GM19099 (cell line): Measurements from ENCODE around the gene CLIC5.

ENCODE experiments used
- POLR2A ChIP-seq: IDR thresholded peaks from 3 replicates; pipeline ENCODE4 v1.6.1; 2011; ENCODE audit warnings: low read depth; ENCODE audit not compliant: insufficient read length; ENCODE audit errors: extremely low read depth

Gene CLIC5

DNA sequence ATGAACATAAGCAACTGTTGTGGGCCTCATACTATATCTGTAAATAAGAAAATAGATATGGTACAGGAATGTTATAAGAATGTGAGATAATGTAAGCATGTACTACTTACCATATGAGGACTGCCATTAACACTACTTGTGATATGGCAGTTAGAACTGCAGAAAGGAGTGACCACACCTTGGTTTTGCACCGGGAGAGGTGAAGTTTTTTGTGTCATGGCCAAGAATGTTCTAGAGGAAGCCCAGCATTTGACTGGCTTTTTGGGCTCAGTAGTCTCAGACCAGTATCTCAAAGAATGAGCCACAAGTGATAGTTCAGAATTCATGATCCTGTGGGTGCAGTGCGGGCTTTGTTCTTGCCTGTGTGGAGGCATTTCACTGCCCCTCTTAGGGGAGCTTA lies 123.5 kb downstream of the CLIC5 start:
- no peak for TF ChIP-seq POLR2A

DNA sequence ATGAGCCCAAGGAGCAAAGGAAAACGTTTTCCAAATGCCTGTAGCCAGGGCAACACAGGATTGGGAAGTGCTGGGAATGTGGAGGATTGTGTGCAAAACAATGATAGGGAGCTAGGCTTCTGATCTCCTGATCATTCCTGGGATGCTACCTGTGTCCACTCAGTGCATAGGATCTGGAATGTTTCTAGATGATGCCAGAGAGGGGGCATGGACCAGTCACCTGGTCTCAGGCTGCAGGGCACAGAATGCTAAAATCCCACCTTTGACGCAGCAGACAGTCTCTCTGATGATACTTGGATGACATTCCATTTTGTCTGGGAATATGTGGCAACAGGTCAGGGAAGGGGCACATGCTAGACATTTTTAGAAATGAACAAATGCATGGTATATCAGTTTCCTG lies 128.9 kb downstream of the CLIC5 start:
- no peak for TF ChIP-seq POLR2A

DNA sequence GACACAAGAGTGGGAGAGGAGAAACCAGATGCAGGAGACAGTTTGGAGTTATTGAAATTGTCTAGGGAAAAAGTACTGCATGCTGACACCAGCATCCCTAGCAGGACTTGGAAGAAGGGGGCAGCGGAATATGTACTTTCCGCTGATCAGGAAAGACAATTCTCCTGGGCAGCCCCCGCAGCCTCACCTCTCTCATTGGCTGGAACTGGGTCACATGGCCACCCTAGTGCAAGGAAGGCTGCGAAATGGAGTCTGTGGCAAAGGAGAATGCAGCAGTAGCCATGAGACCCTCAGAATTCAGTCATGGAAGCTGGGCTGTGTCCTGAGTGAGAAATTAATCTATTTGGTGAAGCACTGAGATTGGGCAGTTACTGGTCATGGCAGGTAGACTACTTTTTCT lies 131.3 kb downstream of the CLIC5 start:
- no peak for TF ChIP-seq POLR2A

DNA sequence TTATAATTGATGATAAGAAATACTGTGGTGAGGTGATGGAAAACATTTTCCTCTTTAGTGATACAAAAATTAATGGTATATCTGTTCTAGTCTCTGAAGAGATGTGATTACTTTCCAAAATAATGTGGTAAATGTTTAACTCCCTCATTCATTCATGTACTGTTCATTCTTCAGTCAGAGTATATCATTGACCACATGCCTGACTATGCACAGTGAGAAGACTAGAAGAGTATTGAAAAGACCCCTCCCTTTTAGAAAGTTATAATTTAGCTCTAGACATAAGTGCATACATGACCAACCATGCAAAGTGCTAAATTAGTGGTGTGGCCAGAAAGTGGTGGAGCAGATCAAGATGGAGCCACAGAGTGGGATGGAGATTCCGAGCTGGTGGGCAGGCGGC lies 133.0 kb downstream of the CLIC5 start:
- no peak for TF ChIP-seq POLR2A

DNA sequence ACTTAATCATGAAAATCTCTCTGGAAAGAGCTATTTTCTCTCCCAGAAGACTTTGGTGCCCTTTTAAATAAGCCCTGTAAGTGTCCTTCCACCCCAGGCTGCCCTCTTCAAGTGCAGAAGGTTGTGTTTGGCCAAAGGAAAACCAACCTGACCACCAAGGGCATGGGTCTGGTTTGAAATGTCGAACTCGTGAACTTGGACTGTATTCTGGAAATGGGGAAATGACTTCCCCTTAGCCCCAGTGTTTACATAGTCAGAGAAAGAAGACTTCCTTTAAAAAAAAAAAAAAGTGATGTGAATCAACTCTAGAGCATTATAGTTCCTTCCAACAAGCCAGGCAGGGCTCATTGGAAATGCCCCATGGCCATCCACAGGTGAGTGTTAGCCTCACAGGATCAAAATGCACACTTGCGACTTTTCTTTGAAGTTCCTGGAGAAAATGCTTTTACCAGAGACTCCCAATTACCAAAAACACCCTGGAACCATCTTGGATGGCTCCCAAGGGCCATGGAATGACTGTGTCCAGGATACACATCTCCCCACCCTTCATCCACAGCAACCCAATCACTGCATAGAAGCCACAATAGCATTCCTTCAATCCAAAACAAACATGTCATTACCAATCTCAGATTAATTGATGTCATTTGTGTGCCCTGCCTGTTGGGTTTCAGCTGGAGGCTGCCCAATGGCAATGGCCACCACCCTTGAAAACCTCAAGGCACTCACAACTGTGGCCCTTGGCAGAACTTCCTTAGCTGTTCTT lies 133.8 kb downstream of the CLIC5 start:
- TF ChIP-seq POLR2A, result no peak

DNA sequence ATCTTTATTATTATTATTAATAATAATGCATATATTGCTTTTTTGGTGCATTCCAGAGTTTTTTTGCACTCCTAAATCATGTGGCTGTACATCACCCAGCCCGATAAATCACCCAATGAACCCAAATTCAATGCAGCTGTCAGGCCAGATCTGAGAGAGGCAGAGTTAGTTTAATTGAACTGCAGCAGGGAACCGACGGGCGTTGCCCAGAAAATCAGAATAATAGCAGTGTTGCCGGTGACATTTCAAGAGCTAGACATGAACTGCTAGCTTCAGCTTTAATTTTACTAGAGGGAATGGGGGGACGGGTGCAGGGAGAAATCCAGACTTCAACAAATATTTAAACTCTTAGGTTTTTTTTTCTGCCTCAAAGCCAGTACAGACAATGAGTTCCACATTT lies 135.0 kb downstream of the CLIC5 start:
- TF ChIP-seq POLR2A, result no peak

DNA sequence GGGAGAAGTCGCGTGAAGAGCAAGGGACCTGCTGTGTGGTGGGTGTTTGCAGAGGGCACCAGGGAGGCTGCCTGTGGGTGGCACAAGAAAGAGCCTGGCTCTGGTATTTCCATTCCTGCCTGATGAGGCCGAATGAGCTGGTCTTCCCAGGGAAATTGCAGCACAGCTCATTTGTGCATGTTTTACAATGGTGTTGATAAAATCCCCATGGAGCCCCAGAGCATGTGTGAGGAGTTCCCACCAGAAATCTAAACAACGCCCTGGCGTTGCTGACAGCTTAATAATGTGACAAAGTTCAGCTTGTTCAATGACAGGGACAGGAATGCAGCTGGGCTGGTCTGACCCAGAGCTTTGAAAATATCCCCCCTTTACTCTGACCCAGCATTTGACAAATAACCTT lies 135.5 kb downstream of the CLIC5 start:
- no peak for TF ChIP-seq POLR2A

DNA sequence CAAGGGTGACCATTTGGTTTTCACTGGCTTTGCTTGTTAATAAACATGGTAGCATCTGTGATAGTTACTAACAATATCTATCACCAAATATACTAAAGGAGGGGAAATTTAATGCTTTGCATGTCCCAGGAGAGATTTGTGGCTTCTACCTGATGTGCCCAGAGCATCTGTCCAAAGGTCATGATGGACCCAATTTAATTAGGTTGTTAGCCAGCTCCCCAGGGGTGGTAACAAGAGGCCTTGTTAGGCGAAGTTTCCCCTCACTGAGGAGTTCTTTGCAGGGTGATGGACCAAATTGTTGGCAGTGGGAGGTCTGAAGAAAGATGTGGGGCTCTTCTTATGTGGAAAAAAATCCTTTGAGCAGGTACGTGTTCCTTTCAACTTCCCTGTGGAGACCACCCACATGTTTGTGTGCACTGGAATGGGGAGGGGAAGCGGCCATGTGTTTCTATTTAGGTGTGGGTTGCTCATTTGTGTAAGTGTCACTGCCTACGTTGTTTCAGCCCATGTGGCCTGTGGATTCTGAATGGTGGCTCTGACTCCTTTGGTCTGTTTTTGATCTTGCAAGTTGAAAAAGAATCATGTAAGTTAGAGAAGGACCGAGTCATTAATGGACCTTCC lies 137.6 kb downstream of the CLIC5 start:
- TF ChIP-seq POLR2A, result no peak

DNA sequence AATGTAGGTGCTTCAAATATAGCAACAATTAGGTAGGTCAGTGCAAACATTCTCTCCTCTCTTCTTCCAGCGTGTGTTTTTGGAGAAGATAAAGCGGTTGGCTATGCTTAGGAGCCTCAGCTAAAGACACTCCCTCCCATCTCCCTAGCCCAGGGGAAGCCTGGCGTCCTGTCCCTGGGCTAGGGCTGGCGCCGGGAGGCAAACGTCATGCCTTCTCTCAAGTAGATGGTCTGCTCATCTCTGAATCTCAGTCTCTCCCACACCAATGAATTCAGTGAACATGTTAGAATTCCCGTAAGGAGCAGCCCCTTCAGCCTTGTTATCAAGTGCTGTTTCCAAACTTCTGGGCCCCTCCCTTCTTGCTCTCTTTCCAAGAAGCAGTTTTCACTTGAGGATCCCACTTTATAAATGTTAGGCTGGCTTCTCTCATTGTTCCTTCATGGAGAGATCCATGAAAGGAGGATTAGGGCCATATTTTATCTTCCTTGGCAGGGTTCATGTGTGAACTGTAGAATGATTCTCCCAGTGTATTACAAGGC lies 142.8 kb downstream of the CLIC5 start:
- no peak for TF ChIP-seq POLR2A

DNA sequence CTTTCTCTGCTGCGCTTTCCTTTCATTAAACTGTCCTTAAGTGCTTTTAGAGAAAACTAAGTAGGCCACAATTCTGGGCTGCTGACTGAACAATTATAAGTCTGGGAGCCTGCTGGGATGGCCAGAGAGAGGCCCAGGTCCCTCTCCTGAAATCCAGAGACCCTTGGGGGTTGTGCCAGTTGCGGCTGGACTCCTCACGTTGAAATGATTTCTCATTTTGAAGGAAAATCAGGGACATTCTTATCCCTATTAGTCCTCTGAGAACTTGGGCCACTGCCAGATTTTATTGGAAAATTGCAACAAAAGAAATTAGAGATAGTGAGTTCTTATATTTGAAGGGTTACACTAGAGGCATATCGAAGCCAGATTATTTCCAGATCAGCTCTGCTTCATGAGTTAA lies 145.1 kb downstream of the CLIC5 start:
- no peak for TF ChIP-seq POLR2A

DNA sequence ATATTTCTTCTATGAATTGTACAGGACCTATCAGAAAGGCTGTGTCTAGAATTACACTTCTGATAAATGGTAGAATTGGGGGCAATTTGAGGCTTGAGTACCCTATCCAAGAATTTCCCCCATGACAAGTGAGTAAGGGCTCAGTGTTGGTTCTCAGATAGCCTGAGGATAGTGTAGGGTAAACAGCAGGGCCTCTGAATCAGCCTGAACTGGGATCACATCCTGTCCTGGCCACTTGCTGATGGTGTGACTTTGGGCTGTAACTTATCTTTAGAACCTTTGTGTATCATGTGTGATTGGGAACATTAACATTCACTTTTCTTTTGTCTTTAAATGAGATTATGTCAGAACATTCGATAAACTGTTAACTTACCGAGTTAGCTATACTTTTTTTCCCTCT lies 151.0 kb downstream of the CLIC5 start:
- TF ChIP-seq POLR2A, result no peak

DNA sequence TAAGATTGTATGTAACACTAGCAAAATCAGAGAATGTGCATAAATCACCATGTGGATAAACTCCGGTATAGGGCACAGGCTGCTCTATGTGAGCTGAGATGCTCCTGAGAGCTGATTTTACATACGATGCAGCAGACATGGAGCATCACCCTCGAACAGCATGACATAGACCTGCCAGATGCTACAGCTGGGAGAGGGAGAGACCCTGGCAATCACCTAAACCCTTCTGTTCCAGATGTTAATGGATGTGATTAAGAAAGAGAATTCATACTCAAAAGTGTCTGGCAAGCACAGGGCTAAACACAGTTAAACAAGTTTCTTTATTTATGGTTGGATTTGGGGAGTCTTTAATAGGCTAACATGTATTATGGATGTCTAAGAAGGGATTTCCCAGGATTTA lies 157.0 kb downstream of the CLIC5 start:
- TF ChIP-seq POLR2A, result no peak

DNA sequence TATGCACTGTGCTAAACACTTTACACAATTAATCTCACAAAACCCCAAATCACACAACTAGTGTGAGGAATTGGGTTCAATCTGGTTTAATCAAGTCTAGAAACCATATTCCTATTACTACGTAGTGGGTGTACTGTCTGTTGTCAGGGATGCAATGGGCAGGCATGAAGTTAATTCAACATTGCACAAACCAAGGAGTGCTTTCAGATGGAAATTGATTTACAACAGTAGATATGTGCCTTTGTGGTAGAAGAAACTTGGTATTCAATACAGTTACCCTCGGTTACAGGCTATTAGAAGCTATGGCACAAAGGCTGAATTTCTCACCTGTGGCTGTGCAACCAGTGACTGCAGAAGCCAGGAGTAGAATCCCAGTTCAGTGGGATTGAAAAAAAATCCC lies 157.8 kb downstream of the CLIC5 start:
- no peak for TF ChIP-seq POLR2A

DNA sequence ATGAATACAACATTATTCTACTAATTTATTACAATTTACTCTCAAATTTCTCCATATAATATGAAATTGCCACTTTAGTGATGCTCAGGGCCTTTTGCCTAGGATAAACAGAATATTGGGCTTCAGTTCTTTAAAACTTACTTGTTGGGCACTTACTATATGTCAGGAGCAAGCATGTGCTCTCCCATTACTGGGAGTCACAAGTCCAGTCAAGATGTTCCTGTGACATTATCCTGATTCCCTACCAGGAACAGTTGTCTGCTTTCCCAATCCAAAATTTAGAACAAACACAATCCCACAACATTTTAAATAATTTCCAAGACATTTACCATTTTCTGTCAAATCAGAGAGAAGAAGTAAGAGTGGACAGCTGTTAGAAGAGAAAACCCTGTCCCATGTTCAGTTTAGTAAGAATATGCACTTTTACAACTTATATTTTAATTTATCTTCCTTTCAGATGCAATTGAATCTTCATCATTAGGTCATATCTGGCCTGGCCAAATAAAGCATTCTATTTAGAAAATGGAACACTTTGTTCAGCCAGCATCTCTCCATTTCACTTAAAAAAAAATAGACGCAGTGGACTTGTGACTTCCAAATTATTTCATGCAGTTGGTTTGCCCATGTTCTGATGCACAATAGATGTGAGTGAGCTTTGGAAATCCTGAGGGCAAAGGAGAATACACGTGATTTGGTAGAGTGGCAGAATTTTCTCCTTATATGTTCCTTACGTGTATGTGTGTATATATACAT lies 159.8 kb downstream of the CLIC5 start:
- TF ChIP-seq POLR2A, result no peak

DNA sequence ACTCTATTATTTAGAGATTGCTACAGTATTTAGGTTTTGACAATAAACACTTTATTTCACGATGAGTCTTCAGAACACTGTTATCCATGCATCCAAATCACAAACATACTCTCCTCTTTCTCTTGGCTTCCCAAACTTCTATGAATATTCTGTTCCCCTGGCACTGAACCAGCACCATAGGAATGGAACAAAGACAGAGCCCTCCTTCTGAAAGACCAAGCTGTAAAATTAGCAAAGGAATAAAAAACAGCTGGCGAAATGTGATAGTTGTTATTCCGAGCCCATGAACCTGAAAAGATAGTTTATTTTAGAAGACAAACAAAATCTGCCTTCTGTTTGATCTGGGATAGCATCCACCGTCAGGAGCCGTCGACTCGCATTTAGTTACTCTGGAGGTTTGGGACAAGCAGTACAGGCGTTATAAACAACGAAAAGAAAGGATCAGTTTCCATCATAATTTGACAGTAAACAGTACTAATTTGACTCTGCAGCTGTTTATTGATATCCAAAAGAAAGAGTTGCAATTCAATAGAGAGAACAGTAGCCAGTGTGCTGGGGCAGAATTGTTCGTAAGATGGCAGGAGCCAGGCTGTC lies 161.4 kb downstream of the CLIC5 start:
- TF ChIP-seq POLR2A, result no peak

DNA sequence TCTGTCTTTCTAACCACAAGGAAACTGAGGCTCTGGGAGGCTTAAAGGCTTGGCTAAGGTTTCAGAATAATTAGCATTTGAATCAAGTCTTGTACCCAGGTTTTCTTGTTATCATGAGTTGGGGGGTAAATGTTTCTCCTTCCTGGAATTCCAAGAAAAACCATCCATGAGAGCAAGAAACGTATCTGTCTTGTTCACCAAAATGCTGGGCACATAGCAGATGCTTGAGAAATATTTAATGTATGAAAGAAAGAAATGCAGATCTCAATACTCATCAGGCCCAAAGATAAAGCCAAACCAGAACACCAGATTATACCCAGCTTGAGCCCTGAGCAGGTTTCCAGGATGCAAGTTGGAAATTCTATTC lies 164.6 kb downstream of the CLIC5 start:
- TF ChIP-seq POLR2A, result no peak

DNA sequence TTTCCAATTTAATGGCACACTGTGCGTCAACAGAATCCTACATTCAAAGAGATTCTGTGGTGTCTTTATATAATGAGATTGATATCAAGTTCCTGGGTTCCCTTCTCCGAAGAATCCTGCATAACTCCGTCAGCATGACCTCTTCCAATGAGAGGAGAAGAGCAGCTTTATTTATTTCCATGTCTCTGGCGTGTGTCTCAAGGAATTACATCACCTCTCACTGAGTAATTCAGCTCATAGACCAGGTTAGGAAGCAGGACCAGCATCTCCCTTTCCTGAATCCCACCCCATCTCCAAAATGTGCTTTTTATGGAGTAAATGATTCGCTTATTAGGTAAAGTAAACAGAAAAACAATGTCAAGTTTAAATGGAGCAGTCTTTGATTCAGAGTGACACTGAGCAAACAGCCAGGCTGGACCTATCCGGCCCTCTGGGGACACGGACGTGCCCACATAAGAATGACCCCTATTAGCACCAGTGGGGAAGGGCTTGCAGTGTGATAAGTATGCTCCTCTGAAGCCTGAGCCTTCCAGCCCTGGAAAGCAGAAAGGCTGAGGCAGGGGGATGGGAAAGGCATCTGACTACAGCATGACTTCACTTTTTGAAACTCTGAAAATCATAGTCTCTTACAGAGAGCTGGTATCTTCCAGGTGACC lies 165.2 kb downstream of the CLIC5 start:
- TF ChIP-seq POLR2A, result no peak
